ENCODE measurements around the gene DHX8.

DNA sequence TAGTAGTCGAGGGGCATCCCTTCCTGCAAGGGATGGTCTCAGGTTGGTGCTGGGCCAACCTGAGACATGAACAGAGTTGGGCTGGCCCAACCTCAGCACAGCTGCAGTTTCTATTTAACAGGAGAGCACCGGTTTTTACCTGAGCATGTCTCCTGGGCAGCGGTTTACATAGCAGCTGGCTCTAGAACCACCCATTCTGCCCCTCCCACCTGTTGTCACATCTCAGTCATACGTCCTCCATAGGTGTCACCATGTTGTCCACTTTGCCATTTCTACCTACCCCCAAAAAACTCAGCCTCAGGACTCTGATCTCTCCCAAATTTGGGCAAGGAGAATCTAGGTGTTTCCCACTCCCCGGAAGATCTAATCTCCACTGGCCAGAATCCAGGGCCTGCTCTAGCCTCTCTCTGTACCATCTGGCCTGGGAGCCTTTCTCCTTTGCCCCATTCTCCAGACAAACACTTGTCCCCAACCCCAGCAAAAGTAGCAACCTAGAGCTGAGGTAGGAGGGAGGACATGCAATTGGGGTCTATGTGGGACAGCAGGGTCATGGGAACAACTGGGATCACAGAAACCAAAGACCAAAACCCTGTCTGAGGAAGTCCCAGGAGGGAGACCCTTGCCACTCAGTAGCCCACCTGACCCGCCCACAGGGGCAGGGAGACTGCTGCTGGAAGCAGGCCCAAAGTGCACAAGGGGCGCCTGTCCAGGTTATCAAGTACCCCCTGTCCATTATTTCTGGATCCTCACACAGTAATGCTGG, 43.3 kb downstream of the DHX8 start:
- TF ChIP-seq, protein P1, sequence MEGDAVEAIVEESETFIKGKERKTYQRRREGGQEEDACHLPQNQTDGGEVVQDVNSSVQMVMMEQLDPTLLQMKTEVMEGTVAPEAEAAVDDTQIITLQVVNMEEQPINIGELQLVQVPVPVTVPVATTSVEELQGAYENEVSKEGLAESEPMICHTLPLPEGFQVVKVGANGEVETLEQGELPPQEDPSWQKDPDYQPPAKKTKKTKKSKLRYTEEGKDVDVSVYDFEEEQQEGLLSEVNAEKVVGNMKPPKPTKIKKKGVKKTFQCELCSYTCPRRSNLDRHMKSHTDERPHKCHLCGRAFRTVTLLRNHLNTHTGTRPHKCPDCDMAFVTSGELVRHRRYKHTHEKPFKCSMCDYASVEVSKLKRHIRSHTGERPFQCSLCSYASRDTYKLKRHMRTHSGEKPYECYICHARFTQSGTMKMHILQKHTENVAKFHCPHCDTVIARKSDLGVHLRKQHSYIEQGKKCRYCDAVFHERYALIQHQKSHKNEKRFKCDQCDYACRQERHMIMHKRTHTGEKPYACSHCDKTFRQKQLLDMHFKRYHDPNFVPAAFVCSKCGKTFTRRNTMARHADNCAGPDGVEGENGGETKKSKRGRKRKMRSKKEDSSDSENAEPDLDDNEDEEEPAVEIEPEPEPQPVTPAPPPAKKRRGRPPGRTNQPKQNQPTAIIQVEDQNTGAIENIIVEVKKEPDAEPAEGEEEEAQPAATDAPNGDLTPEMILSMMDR (IDR thresholded peaks at IDR 0.05 in 8 of 11, conservative IDR thresholded peaks at IDR 0.05 in 3 of 11) = no peak
- TF ChIP-seq POLR2AphosphoS5 (IDR thresholded peaks at IDR 0.05) = no peak
- TF ChIP-seq POLR2A (IDR thresholded peaks at IDR 0.05) = no peak

Measured in spleen (tissue), 7 donors.